Measurements from ENCODE around the gene TMEM79.
A peak's percentile ranks its signal among the peaks of the same experiment; 100 is the strongest.

Gene TMEM79

GRCh38 chr1:156284112-156284511 is at the start of gene TMEM79:
Gene TMEM79, plus strand, starts transcription at chr1:156284325. Its CDS starts 902 bp downstream, at chr1:156285227.
- DNase-seq, result no peak

- no peak for DNase-seq
These were observed 48.0 kb upstream of the TMEM79 start for GRCh38 chr1:156236164-156236563.

GRCh38 chr1:156238248-156238647 is 45.9 kb upstream of the TMEM79 start:
- DNase-seq, result no peak

GRCh38 chr1:156241311-156241811 is 42.8 kb upstream of the TMEM79 start:
- no peak for DNase-seq

GRCh38 chr1:156241926-156242325 is 42.2 kb upstream of the TMEM79 start, which contains the start of gene BGLAP:
Gene BGLAP, plus strand, starts transcription at chr1:156242184. Its CDS starts 48 bp downstream, at chr1:156242232.
- DNase-seq, result no peak

- no peak for DNase-seq
These were observed 41.4 kb upstream of the TMEM79 start for GRCh38 chr1:156242738-156243137.

- no peak for DNase-seq
These were observed 40.0 kb upstream of the TMEM79 start for GRCh38 chr1:156244126-156244525.

- no peak for DNase-seq
These were observed 39.4 kb upstream of the TMEM79 start for GRCh38 chr1:156244712-156245111.

GRCh38 chr1:156245451-156246232 is 38.5 kb upstream of the TMEM79 start:
- DNase-seq, result peak; percentile 14

GRCh38 chr1:156246241-156246780 is 37.8 kb upstream of the TMEM79 start:
- no peak for DNase-seq

- no peak for DNase-seq
These were observed 37.2 kb upstream of the TMEM79 start for GRCh38 chr1:156246781-156247459.

GRCh38 chr1:156247460-156248322 is 36.4 kb upstream of the TMEM79 start, which contains the start of gene PAQR6:
Gene PAQR6, minus strand, starts transcription at chr1:156248056. Its CDS starts 1,325 bp downstream, at chr1:156246731.
- DNase-seq, result no peak

GRCh38 chr1:156248323-156248683 is 35.8 kb upstream of the TMEM79 start:
- no peak for DNase-seq

- no peak for DNase-seq
These were observed 34.5 kb upstream of the TMEM79 start for GRCh38 chr1:156249593-156249992.

GRCh38 chr1:156251527-156251926 is 32.6 kb upstream of the TMEM79 start:
- no peak for DNase-seq

- no peak for DNase-seq
These were observed 30.5 kb upstream of the TMEM79 start for GRCh38 chr1:156253634-156254033.

- DNase-seq, result no peak
These were observed 26.4 kb upstream of the TMEM79 start for GRCh38 chr1:156257711-156258110.

- DNase-seq, result no peak
These were observed 25.3 kb upstream of the TMEM79 start for GRCh38 chr1:156258859-156259258.

GRCh38 chr1:156259805-156260204 is 24.3 kb upstream of the TMEM79 start:
- no peak for DNase-seq

- no peak for DNase-seq
These were observed 23.2 kb upstream of the TMEM79 start for GRCh38 chr1:156260896-156261295.

GRCh38 chr1:156262461-156263287 is 21.5 kb upstream of the TMEM79 start:
- no peak for DNase-seq

GRCh38 chr1:156263288-156263655 is 20.9 kb upstream of the TMEM79 start:
- DNase-seq, result no peak

Measured in NCI-H2081 treated with DMSO at 0.1 percent for 48 hours (cell line).